ENCODE data around the gene LRSAM1. TPM values are rescaled to one million over a fixed set of nuclear protein-coding genes. Genes with fewer than 3 reads are reported as not detected.

Gene LRSAM1
- total RNA-seq, 1 donor from 2014 or later, result 25.9 TPM

DNA sequence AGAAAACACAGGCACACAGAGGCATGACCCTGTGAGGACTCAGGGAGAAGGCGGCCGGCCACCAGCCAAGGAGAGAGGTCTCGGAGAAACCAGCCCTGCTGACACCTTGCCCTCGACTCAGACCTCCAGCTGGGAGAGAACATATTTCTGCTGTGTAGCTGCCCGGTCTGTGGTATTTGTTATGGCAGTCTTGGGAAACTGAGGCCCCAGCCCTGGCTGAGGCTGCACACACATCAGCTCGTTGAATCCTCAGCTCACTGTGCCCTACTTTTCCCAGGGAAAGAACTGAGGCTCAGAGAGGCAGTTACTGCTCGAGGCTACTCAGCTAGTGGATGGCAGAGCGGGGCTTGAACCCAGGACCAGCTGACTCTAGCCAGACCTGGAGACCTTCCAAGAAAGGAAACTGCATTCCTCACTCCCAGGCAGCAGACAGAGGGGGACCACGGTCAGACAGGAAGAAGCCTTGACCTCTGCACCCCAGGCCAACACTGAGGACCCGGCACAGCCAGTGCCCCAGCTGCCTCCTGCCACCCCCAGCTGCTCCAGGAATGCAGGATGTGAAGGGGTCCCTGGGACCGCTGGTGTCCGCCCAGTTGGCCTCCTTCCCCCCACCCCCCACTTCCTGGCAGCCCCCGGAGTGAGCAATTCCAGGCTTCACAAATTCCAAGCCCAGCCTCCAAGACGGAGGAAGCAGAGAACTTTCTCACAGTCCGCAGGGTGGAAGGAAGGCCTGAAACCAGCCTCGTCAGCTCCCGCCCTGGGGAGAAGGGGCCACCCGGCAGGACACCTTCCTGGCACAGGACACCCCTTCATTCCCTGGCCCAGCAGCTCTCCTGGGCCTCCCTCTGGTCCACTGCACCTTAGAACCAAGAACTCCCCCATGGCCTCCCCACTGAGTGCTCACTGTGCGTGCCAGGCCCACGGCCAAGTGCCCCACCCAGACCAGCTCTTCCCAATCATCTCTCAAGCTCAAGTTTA is 69.9 kb downstream of the LRSAM1 start:
- peak; percentile 30 to 46 for ATAC-seq
- peaks cover 12% of the 10 kb centered on the region for H3K9me3 ChIP-seq
- no peak for DNase-seq
- peak overlapping the region; percentile 87 for H3K27ac ChIP-seq
- H3K4me1 ChIP-seq, result peaks cover 43% of the 10 kb centered on the region
- TF ChIP-seq, protein P1, sequence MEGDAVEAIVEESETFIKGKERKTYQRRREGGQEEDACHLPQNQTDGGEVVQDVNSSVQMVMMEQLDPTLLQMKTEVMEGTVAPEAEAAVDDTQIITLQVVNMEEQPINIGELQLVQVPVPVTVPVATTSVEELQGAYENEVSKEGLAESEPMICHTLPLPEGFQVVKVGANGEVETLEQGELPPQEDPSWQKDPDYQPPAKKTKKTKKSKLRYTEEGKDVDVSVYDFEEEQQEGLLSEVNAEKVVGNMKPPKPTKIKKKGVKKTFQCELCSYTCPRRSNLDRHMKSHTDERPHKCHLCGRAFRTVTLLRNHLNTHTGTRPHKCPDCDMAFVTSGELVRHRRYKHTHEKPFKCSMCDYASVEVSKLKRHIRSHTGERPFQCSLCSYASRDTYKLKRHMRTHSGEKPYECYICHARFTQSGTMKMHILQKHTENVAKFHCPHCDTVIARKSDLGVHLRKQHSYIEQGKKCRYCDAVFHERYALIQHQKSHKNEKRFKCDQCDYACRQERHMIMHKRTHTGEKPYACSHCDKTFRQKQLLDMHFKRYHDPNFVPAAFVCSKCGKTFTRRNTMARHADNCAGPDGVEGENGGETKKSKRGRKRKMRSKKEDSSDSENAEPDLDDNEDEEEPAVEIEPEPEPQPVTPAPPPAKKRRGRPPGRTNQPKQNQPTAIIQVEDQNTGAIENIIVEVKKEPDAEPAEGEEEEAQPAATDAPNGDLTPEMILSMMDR (IDR thresholded peaks at IDR 0.05), result no peak
- no peaks in the 10 kb centered on the region for H3K27me3 ChIP-seq (ENCODE audit: low read depth)
- no peak overlapping the region for H3K4me3 ChIP-seq
- intact Hi-C loops (cut with DNase I), result no loop called here
- H3K36me3 ChIP-seq, result peaks cover 80% of the 10 kb centered on the region

DNA sequence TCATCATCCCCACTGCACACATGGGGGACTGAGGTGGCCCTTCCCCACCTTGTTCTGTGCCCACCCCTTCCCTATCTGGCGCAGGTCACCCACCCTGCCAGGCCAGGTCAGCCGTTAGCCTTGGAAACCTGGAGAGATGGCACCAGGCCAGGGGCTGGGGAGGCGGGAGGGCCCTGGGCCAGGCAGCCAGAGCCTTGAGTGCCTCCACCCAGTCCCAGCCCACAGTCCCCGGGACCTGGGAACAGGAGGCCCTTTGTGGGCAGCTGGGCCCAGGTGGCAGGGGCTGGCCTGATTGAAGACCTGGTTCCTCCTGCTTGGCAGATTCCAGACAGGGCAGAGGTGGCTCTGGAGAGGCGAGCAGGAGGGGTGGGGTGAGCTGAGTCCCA is 70.6 kb downstream of the LRSAM1 start:
- H3K4me3 ChIP-seq, result no peak overlapping the region
- peaks cover 44% of the 10 kb centered on the region for H3K4me1 ChIP-seq
- intact Hi-C loops (cut with DNase I), result no loop called here
- peaks cover 12% of the 10 kb centered on the region for H3K9me3 ChIP-seq
- H3K36me3 ChIP-seq, result peaks cover 80% of the 10 kb centered on the region
- no peaks in the 10 kb centered on the region for H3K27me3 ChIP-seq (ENCODE audit: low read depth)
- TF ChIP-seq, protein P1 (IDR thresholded peaks at IDR 0.05), result no peak
- DNase-seq (peak; percentile 70), ATAC-seq (peak; percentile 51 to 59)
- H3K27ac ChIP-seq, result peak overlapping the region; percentile 87

DNA sequence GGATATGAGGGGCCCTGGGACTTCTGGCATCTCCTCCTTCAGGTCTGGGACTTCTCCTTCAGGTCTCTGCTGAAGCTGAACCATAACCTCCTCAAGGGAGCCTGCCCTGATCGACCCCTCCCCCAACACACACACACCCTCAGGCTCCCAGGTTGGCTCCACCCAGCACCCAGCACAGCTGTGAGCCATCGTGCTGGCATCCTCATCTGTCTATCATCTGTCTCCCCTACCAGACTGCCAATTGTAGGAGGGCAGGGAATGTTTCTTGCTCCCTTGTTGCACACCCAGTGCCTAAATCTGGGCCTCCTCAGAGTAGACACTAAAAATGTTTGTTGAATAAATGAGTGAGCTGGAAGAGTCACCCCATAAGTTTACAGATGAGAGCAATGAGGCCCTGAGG is 71.4 kb downstream of the LRSAM1 start:
- H3K4me1 ChIP-seq, result peaks cover 52% of the 10 kb centered on the region
- H3K27me3 ChIP-seq (ENCODE audit: low read depth), result no peaks in the 10 kb centered on the region
- peaks cover 80% of the 10 kb centered on the region for H3K36me3 ChIP-seq
- no peak overlapping the region for H3K4me3 ChIP-seq
- H3K27ac ChIP-seq, result peak overlapping the region; percentile 87
- intact Hi-C loops (cut with DNase I), result no loop called here
- ATAC-seq (no peak), DNase-seq (no peak)
- peaks cover 12% of the 10 kb centered on the region for H3K9me3 ChIP-seq
- TF ChIP-seq, protein P1 (IDR thresholded peaks at IDR 0.05), result no peak

DNA sequence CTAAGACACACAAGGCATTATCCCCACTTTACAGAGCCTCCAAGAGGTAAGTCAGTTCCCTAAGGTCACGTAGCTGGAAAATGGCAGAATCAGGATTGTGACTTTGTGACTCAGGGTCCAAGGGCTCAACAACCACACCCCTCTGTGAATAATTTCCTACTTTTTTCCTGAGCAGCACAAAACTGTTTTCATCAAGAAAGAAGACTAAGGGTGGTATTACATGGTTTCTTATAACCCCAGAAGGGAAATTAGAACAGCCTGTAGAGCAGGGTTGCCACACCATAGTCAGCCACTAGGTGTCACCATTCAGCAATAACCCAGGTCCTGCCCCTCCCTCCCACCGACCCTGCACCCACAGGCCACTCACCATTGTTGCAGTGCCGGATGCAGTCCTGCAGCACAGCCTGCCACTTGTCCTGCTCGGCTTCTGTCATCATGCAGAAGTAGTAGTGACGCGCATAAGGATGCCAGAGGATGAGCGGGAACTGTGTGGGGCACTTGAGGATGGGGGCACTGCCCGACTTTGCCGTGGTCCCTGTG is 72.1 kb downstream of the LRSAM1 start:
- H3K36me3 ChIP-seq, result peaks cover 78% of the 10 kb centered on the region
- H3K4me3 ChIP-seq, result no peak overlapping the region
- TF ChIP-seq, protein P1 (IDR thresholded peaks at IDR 0.05), result peak; percentile 45
- peaks cover 58% of the 10 kb centered on the region for H3K4me1 ChIP-seq
- peaks cover 12% of the 10 kb centered on the region for H3K9me3 ChIP-seq
- intact Hi-C loops (cut with DNase I), result no loop called here
- H3K27me3 ChIP-seq (ENCODE audit: low read depth), result no peaks in the 10 kb centered on the region
- no peak overlapping the region for H3K27ac ChIP-seq
- DNase-seq (no peak), ATAC-seq (no peak)

DNA sequence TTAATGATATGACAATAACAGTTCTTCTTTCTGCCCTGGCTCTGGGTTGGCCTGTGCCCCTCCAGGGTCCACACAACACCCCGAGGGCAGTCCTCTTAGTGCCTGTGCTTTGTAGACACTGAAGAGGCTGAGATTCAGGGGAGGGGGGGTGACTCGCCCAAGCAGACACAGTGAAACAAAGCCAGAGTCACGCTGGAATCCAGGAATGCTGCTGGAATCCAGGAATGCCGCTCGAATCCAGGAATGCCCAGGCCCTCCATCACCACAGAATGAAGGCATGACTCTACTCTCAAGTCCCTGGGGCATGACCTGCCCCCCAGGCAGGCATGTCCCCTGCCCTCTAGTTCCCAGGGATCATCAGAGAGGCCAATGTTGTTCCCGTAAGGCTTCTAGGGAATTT is 73.1 kb downstream of the LRSAM1 start:
- TF ChIP-seq, protein P1 (IDR thresholded peaks at IDR 0.05), result no peak
- ATAC-seq (no peak), DNase-seq (no peak)
- Histone ChIP-seq H3K4me3 (no peak overlapping the region), H3K9me3 (peaks cover 12% of the 10 kb centered on the region), H3K27me3 (ENCODE audit: low read depth) (no peaks in the 10 kb centered on the region), H3K27ac (peak overlapping the region; percentile 11), H3K4me1 (peaks cover 51% of the 10 kb centered on the region), H3K36me3 (peaks cover 77% of the 10 kb centered on the region)
- intact Hi-C loops (cut with DNase I), result no loop called here
